Activated CD4-positive, alpha-beta memory T cell treated with anti-CD3 and anti-CD28 coated beads for 36 hours (primary cell): ENCODE data around the gene LNX1. TPM values are rescaled to one million over a fixed set of nuclear protein-coding genes. Genes with fewer than 3 reads are reported as not detected.
"Not testable (repeated sequence)": the region's sequence is repeated elsewhere in the genome, so short reads cannot be mapped to it uniquely, and the experiment has no call there.

Experiments used
- CTCF ChIA-PET: fragments of 350-600 bp; sonication (Branson Sonifier 250); formaldehyde crosslinking; loops from one replicate; lab custom pipeline; 2021; ENCODE audit warnings: antibody characterized with exemption, inconsistent platforms; lab: Charles Lee
- POLR2A ChIA-PET: fragments of 350-600 bp; sonication (Branson Sonifier 250); formaldehyde crosslinking; loops from one replicate; lab custom pipeline; 2021; ENCODE audit warnings: antibody characterized with exemption; lab: Charles Lee
- DNase-seq: peaks from one replicate; pipeline ENCODE4 v3.0.0-alpha.2; 2020
- H3K27ac Mint-ChIP-seq: one replicate; pipeline ENCODE4 v1.8.0; 2021; ENCODE audit warnings: mixed read lengths
- H3K27me3 Mint-ChIP-seq: one replicate; pipeline ENCODE4 v1.8.0; 2021; ENCODE audit warnings: mixed read lengths
- H3K36me3 Mint-ChIP-seq: one replicate; pipeline ENCODE4 v1.8.0; 2021; ENCODE audit warnings: mixed read lengths
- H3K4me1 Mint-ChIP-seq: one replicate; pipeline ENCODE4 v1.8.0; 2021; ENCODE audit warnings: low read depth, mixed read lengths
- H3K4me3 Mint-ChIP-seq: one replicate; pipeline ENCODE4 v1.8.0; 2021; ENCODE audit warnings: mild to moderate bottlenecking, mixed read lengths
- H3K9me3 Mint-ChIP-seq: one replicate; pipeline ENCODE4 v1.8.0; 2021; ENCODE audit warnings: mixed read lengths
- intact Hi-C: fragments of 100-400 bp; cut with micrococcal nuclease; formaldehyde crosslinking; loops from one replicate; pipeline ENCODE4 v1.15.1; 2023
- total RNA-seq, 2 experiments: library from RNA; stranded (reverse); gene quantifications; one replicate each; pipeline ENCODE4 v1.2.3, GENCODE V29; 2021

Gene LNX1
- total RNA-seq, 2 experiments from 2014 or later, result not detected

DNA sequence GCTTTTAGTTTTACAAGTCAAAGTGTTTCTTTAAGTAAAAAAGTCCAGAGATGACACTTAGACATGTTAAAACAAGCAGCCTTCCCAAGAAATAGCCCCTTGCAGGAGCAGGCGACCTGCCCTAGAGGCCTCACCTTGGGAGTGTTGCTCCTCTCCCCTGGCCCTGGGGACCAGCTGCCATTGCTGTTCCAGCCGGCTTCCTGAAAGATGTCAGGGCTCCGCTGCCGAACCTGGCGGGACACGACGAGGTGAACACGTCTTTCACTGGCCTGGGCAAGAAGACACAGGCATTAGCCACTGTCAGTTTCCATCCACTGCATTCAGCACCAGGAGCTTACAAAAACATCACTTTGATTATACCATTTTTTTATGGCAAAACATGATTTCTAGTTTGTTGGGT lies 109.7 kb downstream of the LNX1 start:
- Mint-ChIP-seq H3K9me3 (no peaks in the 10 kb centered on the region), H3K36me3 (no peaks in the 10 kb centered on the region), H3K27ac (no peak overlapping the region), H3K4me3 (no peak overlapping the region), H3K27me3 (peaks cover 21% of the 10 kb centered on the region), H3K4me1 (no peaks in the 10 kb centered on the region)
- DNase-seq, result no peak
- POLR2A ChIA-PET, result no interaction called here
- CTCF ChIA-PET, result no interaction called here
- intact Hi-C loops, result no loop called here

DNA sequence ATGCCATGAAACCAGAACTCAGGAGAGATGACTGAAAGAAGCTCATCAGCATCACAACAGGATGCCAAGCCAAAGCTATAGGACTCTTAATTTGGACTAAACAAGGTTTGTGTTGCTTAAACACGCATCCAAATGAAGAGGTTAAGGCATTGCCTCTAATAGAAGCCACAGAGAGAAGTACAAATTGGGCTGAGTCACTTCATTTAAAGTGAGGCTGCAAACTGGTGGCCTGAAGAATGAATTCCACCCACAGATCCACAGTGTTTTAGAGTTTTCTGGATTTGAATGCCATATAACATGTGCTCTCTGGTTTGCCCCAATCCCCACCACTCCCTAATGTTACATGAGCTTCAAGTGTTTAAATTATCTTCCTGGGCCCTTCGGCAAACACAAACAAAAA lies 110.4 kb downstream of the LNX1 start:
- Mint-ChIP-seq H3K4me1 (no peaks in the 10 kb centered on the region), H3K27ac (no peak overlapping the region), H3K4me3 (no peak overlapping the region), H3K36me3 (no peaks in the 10 kb centered on the region), H3K9me3 (no peaks in the 10 kb centered on the region), H3K27me3 (peaks cover 18% of the 10 kb centered on the region)
- intact Hi-C loops, result no loop called here
- CTCF ChIA-PET, result interaction anchor here (1.0 kb wide), 1 partner anchor 753 kb away, joined by 3 read pairs; no protein-coding TSS in a partner anchor
- POLR2A ChIA-PET, result no interaction called here
- DNase-seq, result no peak

GRCh38 chr4:53479736-53480525 lies 111.4 kb downstream of the LNX1 start:
- H3K9me3 Mint-ChIP-seq, result no peaks in the 10 kb centered on the region
- peaks cover 18% of the 10 kb centered on the region for H3K27me3 Mint-ChIP-seq
- no peak for DNase-seq
- H3K36me3 Mint-ChIP-seq, result no peaks in the 10 kb centered on the region
- no peak overlapping the region for H3K27ac Mint-ChIP-seq
- H3K4me3 Mint-ChIP-seq, result no peak overlapping the region
- H3K4me1 Mint-ChIP-seq, result no peaks in the 10 kb centered on the region
- CTCF ChIA-PET, result interaction anchor here (1.0 kb wide), 2 partner anchors 8 to 754 kb away, joined by 3 read pairs; no protein-coding TSS in a partner anchor
- intact Hi-C loops, result no loop called here
- POLR2A ChIA-PET, result no interaction called here

DNA sequence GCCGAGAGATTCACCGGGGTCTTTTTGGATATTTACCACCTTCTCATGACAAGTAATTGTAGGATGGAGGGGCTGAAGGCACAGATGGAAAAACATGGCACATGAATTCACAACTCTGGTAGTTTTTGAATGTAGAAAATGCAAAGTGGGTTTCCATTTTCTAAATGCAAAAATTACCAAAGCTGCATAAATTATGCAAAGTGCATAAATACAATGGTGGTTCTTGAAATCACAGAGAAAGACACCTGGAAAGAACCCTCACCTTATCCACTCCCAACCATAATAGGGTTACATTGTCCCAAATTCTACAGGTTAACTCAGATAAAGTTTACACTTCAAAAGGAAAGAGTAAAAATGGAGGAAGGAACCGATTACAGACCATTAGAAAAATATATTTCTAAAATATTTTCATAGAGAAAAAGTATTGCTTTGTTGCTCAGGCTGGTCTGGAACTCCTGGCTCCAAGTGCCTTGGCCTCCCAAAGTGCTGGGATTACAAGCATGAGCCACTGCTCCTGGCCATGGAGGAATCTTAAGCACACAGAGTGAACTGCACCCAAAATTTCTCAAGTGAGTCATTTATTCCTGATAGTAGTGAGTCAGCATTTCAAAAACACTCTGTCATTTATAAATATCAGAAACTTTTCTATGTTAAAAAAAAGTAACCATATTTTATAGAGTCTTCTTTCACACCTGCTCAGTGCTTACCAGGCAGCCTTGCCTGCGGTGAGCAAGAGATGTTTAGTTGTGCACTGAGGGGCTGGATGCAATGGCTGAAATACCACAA lies 112.4 kb downstream of the LNX1 start:
- no peaks in the 10 kb centered on the region for H3K4me1 Mint-ChIP-seq
- peaks cover 14% of the 10 kb centered on the region for H3K27me3 Mint-ChIP-seq
- ChIA-PET POLR2A (no interaction called here), CTCF (interaction anchor here (1.0 kb wide), 1 partner anchor 9 kb away, joined by 3 read pairs; no protein-coding TSS in a partner anchor)
- peaks cover 3% of the 10 kb centered on the region for H3K9me3 Mint-ChIP-seq
- H3K27ac Mint-ChIP-seq, result no peak overlapping the region
- intact Hi-C loops, result no loop called here
- no peak overlapping the region for H3K4me3 Mint-ChIP-seq
- DNase-seq, result no peak
- H3K36me3 Mint-ChIP-seq, result no peaks in the 10 kb centered on the region

GRCh38 chr4:53477636-53478035 lies 113.7 kb downstream of the LNX1 start:
- intact Hi-C loops, result no loop called here
- H3K36me3 Mint-ChIP-seq, result no peaks in the 10 kb centered on the region
- no peak overlapping the region for H3K4me3 Mint-ChIP-seq
- ChIA-PET CTCF (interaction anchor here (1.4 kb wide), 1 partner anchor 756 kb away, joined by 3 read pairs; no protein-coding TSS in a partner anchor), POLR2A (no interaction called here)
- H3K9me3 Mint-ChIP-seq, result peaks cover 13% of the 10 kb centered on the region
- no peak for DNase-seq
- no peak overlapping the region for H3K27ac Mint-ChIP-seq
- no peaks in the 10 kb centered on the region for H3K4me1 Mint-ChIP-seq
- H3K27me3 Mint-ChIP-seq, result peaks cover 10% of the 10 kb centered on the region

DNA sequence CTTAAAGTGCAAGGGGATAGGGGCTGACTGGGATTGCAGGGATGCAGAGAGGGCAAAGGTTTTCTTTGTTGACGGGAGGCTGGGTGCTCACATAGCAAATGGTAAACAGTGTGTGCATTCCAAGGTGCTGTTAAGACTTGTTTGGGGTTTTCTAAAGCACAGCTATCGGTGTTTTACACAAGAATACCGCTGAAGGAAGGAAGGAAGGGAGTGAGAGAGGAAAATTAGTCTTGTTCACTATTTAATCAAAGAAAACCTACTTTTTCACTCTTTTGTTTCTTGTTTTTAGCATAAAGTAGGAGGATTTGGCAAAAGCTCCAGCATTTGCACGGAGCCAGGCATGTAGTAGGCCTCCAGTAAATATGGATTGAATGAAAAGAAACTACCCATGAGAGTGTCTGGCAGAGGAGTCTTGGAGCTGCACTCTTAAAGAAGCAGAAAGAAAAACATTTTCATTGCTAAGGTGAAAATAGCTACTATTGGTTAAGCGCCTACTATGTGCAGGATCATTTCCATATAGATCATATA lies 114.2 kb downstream of the LNX1 start:
- no peak for DNase-seq
- no peaks in the 10 kb centered on the region for H3K36me3 Mint-ChIP-seq
- no peaks in the 10 kb centered on the region for H3K4me1 Mint-ChIP-seq
- H3K27ac Mint-ChIP-seq, result no peak overlapping the region
- ChIA-PET POLR2A (no interaction called here), CTCF (interaction anchor here (1.4 kb wide), 1 partner anchor 757 kb away, joined by 3 read pairs; no protein-coding TSS in a partner anchor)
- H3K9me3 Mint-ChIP-seq, result peaks cover 14% of the 10 kb centered on the region
- intact Hi-C loops, result no loop called here
- no peak overlapping the region for H3K4me3 Mint-ChIP-seq
- H3K27me3 Mint-ChIP-seq, result peaks cover 10% of the 10 kb centered on the region

DNA sequence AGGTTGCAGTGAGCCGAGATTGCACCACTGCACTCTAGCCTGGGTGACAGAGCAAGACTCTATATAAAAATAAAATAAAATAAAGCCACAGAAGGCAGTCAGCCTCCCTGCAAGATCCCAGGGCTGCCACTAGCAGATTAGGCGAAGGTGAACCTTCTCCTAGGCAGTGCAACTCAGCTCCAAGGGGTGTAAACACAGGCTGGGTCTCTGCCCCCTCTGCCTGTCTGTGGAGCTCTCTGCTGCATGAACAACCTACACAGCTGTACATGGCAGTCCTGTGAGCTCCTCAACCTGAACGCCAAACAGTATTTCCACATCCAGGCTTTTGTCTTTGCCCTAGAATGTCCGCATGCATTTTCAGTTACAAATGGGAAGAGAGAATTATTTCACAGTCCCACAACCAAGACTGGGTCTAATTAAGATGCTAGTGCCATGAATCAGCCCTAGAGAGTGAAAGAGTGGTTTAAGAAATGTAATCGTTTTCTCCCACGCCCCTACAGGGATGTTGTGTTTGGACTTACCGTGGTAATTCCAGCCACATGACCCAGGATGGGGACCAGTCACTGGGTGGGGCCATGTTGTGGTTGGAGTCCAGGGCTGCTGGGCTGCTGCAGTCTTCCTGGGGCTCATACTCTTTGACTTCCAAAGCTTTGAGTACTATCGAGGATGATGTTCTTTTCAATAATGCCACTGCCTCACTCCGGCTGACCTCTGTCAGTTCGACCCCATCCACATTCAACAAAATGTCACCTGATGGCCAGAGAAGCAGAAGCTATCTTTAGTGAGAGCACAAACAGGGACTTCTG lies 114.9 kb downstream of the LNX1 start:
- ChIA-PET CTCF (interaction anchor here (1.4 kb wide), 1 partner anchor 758 kb away, joined by 3 read pairs; no protein-coding TSS in a partner anchor), POLR2A (no interaction called here)
- H3K27me3 Mint-ChIP-seq, result peaks cover 9% of the 10 kb centered on the region
- H3K4me1 Mint-ChIP-seq, result no peaks in the 10 kb centered on the region
- H3K36me3 Mint-ChIP-seq, result no peaks in the 10 kb centered on the region
- no peak overlapping the region for H3K4me3 Mint-ChIP-seq
- intact Hi-C loops, result no loop called here
- no peak for DNase-seq
- no peak overlapping the region for H3K27ac Mint-ChIP-seq
- peaks cover 15% of the 10 kb centered on the region for H3K9me3 Mint-ChIP-seq

- intact Hi-C loops, CTCF ChIA-PET, H3K36me3 Mint-ChIP-seq, H3K4me3 Mint-ChIP-seq, POLR2A ChIA-PET, H3K27ac Mint-ChIP-seq, H3K4me1 Mint-ChIP-seq, H3K27me3 Mint-ChIP-seq, DNase-seq: not testable (repeated sequence)
- peaks cover 37% of the 10 kb centered on the region for H3K9me3 Mint-ChIP-seq
Measured at GRCh38 chr4:53466576-53466975, 124.7 kb downstream of the LNX1 start.

- CTCF ChIA-PET, result no interaction called here
- Mint-ChIP-seq H3K27me3 (no peaks in the 10 kb centered on the region), H3K9me3 (peaks cover 33% of the 10 kb centered on the region), H3K36me3 (peaks cover 12% of the 10 kb centered on the region), H3K4me1 (no peaks in the 10 kb centered on the region), H3K4me3 (no peak overlapping the region), H3K27ac (no peak overlapping the region)
- intact Hi-C loops, result no loop called here
- POLR2A ChIA-PET, result no interaction called here
- DNase-seq, result no peak
Measured at GRCh38 chr4:53465891-53466290, 125.4 kb downstream of the LNX1 start.

- POLR2A ChIA-PET, result no interaction called here
- intact Hi-C loops, result no loop called here
- no peaks in the 10 kb centered on the region for H3K27me3 Mint-ChIP-seq
- peaks cover 15% of the 10 kb centered on the region for H3K36me3 Mint-ChIP-seq
- H3K9me3 Mint-ChIP-seq, result peaks cover 29% of the 10 kb centered on the region
- DNase-seq, result no peak
- no peaks in the 10 kb centered on the region for H3K4me1 Mint-ChIP-seq
- CTCF ChIA-PET, result no interaction called here
- no peak overlapping the region for H3K27ac Mint-ChIP-seq
- no peak overlapping the region for H3K4me3 Mint-ChIP-seq
Measured at GRCh38 chr4:53465281-53465680, 126.0 kb downstream of the LNX1 start.

GRCh38 chr4:53463340-53463739 lies 127.9 kb downstream of the LNX1 start:
- ChIA-PET CTCF (no interaction called here), POLR2A (no interaction called here)
- H3K27ac Mint-ChIP-seq, result no peak overlapping the region
- H3K9me3 Mint-ChIP-seq, result peaks cover 18% of the 10 kb centered on the region
- H3K27me3 Mint-ChIP-seq, result no peaks in the 10 kb centered on the region
- no peaks in the 10 kb centered on the region for H3K4me1 Mint-ChIP-seq
- peaks cover 27% of the 10 kb centered on the region for H3K36me3 Mint-ChIP-seq
- H3K4me3 Mint-ChIP-seq, result no peak overlapping the region
- intact Hi-C loops, result no loop called here
- no peak for DNase-seq
